ENCODE data around the gene NF2. TPM values are rescaled to one million over a fixed set of nuclear protein-coding genes. Genes with fewer than 3 reads are reported as not detected.

Gene NF2
- total RNA-seq, 1 donor from 2014 or later: 43.9 TPM

GRCh38 chr22:29651652-29652051, 48.2 kb downstream of the NF2 start:
- no peak for DNase-seq

GRCh38 chr22:29654420-29654819, 51.0 kb downstream of the NF2 start:
- intact Hi-C loops (cut with DNase I): no loop called here
- peaks cover 43% of the 10 kb centered on the region for H3K36me3 ChIP-seq

More at GRCh38 chr22:29651652-29652051, 48.2 kb downstream of the NF2 start:
- no peaks in the 10 kb centered on the region for H3K9me3 ChIP-seq
- intact Hi-C loops (cut with DNase I): no loop called here
- TF ChIP-seq, protein P1, sequence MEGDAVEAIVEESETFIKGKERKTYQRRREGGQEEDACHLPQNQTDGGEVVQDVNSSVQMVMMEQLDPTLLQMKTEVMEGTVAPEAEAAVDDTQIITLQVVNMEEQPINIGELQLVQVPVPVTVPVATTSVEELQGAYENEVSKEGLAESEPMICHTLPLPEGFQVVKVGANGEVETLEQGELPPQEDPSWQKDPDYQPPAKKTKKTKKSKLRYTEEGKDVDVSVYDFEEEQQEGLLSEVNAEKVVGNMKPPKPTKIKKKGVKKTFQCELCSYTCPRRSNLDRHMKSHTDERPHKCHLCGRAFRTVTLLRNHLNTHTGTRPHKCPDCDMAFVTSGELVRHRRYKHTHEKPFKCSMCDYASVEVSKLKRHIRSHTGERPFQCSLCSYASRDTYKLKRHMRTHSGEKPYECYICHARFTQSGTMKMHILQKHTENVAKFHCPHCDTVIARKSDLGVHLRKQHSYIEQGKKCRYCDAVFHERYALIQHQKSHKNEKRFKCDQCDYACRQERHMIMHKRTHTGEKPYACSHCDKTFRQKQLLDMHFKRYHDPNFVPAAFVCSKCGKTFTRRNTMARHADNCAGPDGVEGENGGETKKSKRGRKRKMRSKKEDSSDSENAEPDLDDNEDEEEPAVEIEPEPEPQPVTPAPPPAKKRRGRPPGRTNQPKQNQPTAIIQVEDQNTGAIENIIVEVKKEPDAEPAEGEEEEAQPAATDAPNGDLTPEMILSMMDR (IDR thresholded peaks at IDR 0.05): no peak
- no peaks in the 10 kb centered on the region for H3K27me3 ChIP-seq
- H3K36me3 ChIP-seq: peaks cover 28% of the 10 kb centered on the region
- H3K4me3 ChIP-seq: no peak overlapping the region
- no peak overlapping the region for H3K27ac ChIP-seq
- no peak for ATAC-seq
- H3K4me1 ChIP-seq: no peaks in the 10 kb centered on the region

GRCh38 chr22:29654882-29655281, 51.4 kb downstream of the NF2 start:
- Histone ChIP-seq H3K4me1 (peaks cover 9% of the 10 kb centered on the region), H3K4me3 (no peak overlapping the region), H3K9me3 (no peaks in the 10 kb centered on the region), H3K36me3 (peaks cover 47% of the 10 kb centered on the region), H3K27me3 (no peaks in the 10 kb centered on the region), H3K27ac (no peak overlapping the region)
- TF ChIP-seq, protein P1 (IDR thresholded peaks at IDR 0.05): no peak
- ATAC-seq (no peak), DNase-seq (no peak)
- intact Hi-C loops (cut with DNase I): no loop called here

More at GRCh38 chr22:29654420-29654819, 51.0 kb downstream of the NF2 start:
- Histone ChIP-seq H3K9me3 (no peaks in the 10 kb centered on the region), H3K27ac (no peak overlapping the region), H3K4me1 (peaks cover 9% of the 10 kb centered on the region), H3K4me3 (no peak overlapping the region), H3K27me3 (no peaks in the 10 kb centered on the region)
- ATAC-seq (no peak), DNase-seq (no peak)
- TF ChIP-seq, protein P1 (IDR thresholded peaks at IDR 0.05): no peak

DNA sequence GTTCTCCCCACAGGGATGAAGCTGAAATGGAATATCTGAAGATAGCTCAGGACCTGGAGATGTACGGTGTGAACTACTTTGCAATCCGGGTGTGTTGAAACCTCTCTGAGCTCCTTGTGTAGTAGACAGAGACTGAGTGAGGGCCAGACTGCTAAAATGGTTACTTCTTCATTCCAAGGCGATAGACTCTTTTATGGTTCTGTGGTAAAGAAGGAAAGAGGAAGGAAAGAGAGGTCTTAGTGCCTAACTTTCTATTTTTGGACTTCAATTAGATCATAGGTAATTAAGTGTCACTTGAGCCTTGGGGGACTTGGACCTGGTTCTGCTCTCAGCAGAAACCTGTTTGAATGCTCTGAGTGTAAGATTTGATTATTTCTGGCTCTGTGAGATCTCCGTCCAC, 54.7 kb downstream of the NF2 start:
- no peaks in the 10 kb centered on the region for H3K9me3 ChIP-seq
- no peak overlapping the region for H3K4me3 ChIP-seq
- TF ChIP-seq, protein P1 (IDR thresholded peaks at IDR 0.05): no peak
- peaks cover 9% of the 10 kb centered on the region for H3K4me1 ChIP-seq
- intact Hi-C loops (cut with DNase I): no loop called here
- peak; percentile 92 for ATAC-seq
- peaks cover 80% of the 10 kb centered on the region for H3K36me3 ChIP-seq
- DNase-seq: no peak
- H3K27ac ChIP-seq: no peak overlapping the region
- no peaks in the 10 kb centered on the region for H3K27me3 ChIP-seq

- no peak overlapping the region for H3K4me3 ChIP-seq
- no peaks in the 10 kb centered on the region for H3K9me3 ChIP-seq
- peaks cover 9% of the 10 kb centered on the region for H3K4me1 ChIP-seq
- peaks cover 89% of the 10 kb centered on the region for H3K36me3 ChIP-seq
- TF ChIP-seq, protein P1 (IDR thresholded peaks at IDR 0.05): no peak
- ATAC-seq (no peak), DNase-seq (no peak)
- H3K27me3 ChIP-seq: no peaks in the 10 kb centered on the region
- intact Hi-C loops (cut with DNase I): no loop called here
- H3K27ac ChIP-seq: no peak overlapping the region
These were observed 56.6 kb downstream of the NF2 start for GRCh38 chr22:29660021-29660420.

DNA sequence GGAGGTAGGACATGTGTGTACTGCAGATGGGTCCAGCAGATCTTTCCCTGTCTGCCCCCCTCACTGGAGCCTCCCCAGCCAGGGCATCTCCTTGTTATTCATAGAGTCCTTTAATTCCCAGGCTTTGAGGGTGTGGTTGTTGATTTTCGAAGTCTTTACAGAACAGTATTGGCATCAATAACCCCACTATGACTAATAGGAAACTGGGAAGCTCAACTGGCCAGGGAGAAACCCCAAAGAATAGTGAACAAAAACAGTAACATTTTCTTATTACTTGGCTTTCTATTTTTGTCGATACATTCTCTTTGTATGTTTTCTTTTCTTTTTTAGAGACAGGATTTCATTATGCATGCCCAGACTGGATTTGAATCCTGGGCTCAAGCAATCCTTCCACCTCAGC, 57.9 kb downstream of the NF2 start:
- Histone ChIP-seq H3K36me3 (peaks cover 88% of the 10 kb centered on the region), H3K9me3 (no peaks in the 10 kb centered on the region), H3K27me3 (no peaks in the 10 kb centered on the region), H3K4me3 (no peak overlapping the region), H3K4me1 (peaks cover 9% of the 10 kb centered on the region), H3K27ac (no peak overlapping the region)
- intact Hi-C loops (cut with DNase I): no loop called here
- ATAC-seq (no peak), DNase-seq (no peak)
- TF ChIP-seq, protein P1 (IDR thresholded peaks at IDR 0.05): no peak
